Astrocyte (in vitro differentiated cells and primary cell): ENCODE data around the gene TJP1.

Experiments
- EZH2 ChIP-seq: IDR thresholded peaks from 2 replicates; pipeline ENCODE4 v1.6.1; 2012; ENCODE audit warnings: mild to moderate bottlenecking, low read length, inconsistent platforms; ENCODE audit not compliant: insufficient read depth
- TF ChIP-seq, protein P1 (sequence below): IDR thresholded peaks from 2 replicates; pipeline ENCODE4 v1.5.1; 2011; ENCODE audit warnings: low read depth, mild to moderate bottlenecking, inconsistent platforms, low read length, moderate library complexity; ENCODE audit not compliant: insufficient read depth

DNA sequence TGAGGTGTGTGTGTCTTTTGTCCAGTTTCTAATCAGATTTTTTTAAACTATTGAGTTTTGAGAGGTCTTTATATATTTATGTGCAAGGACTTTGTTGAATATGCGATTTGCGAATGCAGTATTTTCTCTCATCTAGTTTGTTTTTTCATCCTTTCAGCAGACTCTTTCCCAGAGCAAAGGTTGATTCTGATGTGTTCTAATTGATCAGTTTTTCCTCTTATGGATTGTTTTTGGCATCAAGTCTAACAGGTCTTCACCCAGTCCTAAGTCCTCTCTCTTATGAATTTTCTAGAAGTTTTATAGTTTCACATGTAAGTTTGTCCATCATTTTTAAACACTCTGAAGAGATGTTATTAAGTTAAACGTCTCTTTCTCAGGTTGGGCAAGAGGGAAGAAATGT lies 17.8 kb upstream of the TJP1 start:
- TF ChIP-seq, protein P1, sequence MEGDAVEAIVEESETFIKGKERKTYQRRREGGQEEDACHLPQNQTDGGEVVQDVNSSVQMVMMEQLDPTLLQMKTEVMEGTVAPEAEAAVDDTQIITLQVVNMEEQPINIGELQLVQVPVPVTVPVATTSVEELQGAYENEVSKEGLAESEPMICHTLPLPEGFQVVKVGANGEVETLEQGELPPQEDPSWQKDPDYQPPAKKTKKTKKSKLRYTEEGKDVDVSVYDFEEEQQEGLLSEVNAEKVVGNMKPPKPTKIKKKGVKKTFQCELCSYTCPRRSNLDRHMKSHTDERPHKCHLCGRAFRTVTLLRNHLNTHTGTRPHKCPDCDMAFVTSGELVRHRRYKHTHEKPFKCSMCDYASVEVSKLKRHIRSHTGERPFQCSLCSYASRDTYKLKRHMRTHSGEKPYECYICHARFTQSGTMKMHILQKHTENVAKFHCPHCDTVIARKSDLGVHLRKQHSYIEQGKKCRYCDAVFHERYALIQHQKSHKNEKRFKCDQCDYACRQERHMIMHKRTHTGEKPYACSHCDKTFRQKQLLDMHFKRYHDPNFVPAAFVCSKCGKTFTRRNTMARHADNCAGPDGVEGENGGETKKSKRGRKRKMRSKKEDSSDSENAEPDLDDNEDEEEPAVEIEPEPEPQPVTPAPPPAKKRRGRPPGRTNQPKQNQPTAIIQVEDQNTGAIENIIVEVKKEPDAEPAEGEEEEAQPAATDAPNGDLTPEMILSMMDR, result no peak
- TF ChIP-seq EZH2, result no peak
